H9 (cell line): ENCODE measurements around the gene GPC6. TPM values are rescaled to one million over a fixed set of nuclear protein-coding genes. Genes with fewer than 3 reads are reported as not detected.

Experiments
- DNase-seq: peaks from one replicate; pipeline ENCODE4 v3.0.0-alpha.2; 2017
- H2AFZ ChIP-seq: one replicate; pipeline ENCODE4 v1.6.1; 2013; ENCODE audit warnings: mild to moderate bottlenecking, low read length, control low read depth, moderate library complexity
- H2AK5ac ChIP-seq: 2 replicates; pipeline ENCODE4 v1.6.1; 2013; ENCODE audit warnings: low read length, control low read depth, mixed read lengths; ENCODE audit not compliant: insufficient read length
- H2BK120ac ChIP-seq: one replicate; pipeline ENCODE4 v1.6.1; 2013; ENCODE audit warnings: low read depth, mild to moderate bottlenecking, low read length, control low read depth, inconsistent platforms; ENCODE audit not compliant: poor library complexity, severe bottlenecking
- H2BK12ac ChIP-seq: 2 replicates; pipeline ENCODE4 v1.6.1; 2013; ENCODE audit warnings: low read length, control low read depth, mixed read lengths, low read depth; ENCODE audit not compliant: insufficient read length
- H2BK15ac ChIP-seq: 2 replicates; pipeline ENCODE4 v1.6.1; 2013; ENCODE audit warnings: low read depth, low read length, control low read depth
- H2BK20ac ChIP-seq: one replicate; pipeline ENCODE4 v1.6.1; 2013; ENCODE audit warnings: low read depth, mild to moderate bottlenecking, low read length, control low read depth, inconsistent platforms; ENCODE audit not compliant: poor library complexity, severe bottlenecking
- H2BK5ac ChIP-seq: 2 replicates; pipeline ENCODE4 v1.6.1; 2013; ENCODE audit warnings: low read length, control low read depth, mixed read lengths; ENCODE audit not compliant: insufficient read length
- H3K14ac ChIP-seq: 2 replicates; pipeline ENCODE4 v1.6.1; 2013; ENCODE audit warnings: low read length, control low read depth; ENCODE audit not compliant: insufficient read depth
- H3K18ac ChIP-seq: 2 replicates; pipeline ENCODE4 v1.6.1; 2013; ENCODE audit warnings: low read depth, mild to moderate bottlenecking, mixed read lengths, low read length, control low read depth; ENCODE audit not compliant: insufficient read length
- H3K23ac ChIP-seq: 2 replicates; pipeline ENCODE4 v1.6.1; 2013; ENCODE audit warnings: low read length, control low read depth, mixed read lengths, low read depth; ENCODE audit not compliant: insufficient read length
- H3K23me2 ChIP-seq: 2 replicates; pipeline ENCODE4 v1.6.1; 2013; ENCODE audit warnings: low read depth, mild to moderate bottlenecking, mixed read lengths, low read length, control low read depth; ENCODE audit not compliant: insufficient read length, poor library complexity, severe bottlenecking
- H3K27ac ChIP-seq: 2 replicates; pipeline ENCODE4 v1.5.1; 2013; ENCODE audit warnings: low read length, control low read depth, mixed read lengths, low read depth; ENCODE audit not compliant: insufficient read length
- H3K27me3 ChIP-seq: 2 replicates; pipeline ENCODE4 v1.6.1; 2013; ENCODE audit warnings: low read length, control low read depth, inconsistent platforms; ENCODE audit not compliant: insufficient read depth
- H3K4ac ChIP-seq: 2 replicates; pipeline ENCODE4 v1.6.1; 2013; ENCODE audit warnings: low read depth, mild to moderate bottlenecking, control low read depth, inconsistent platforms, low read length, moderate library complexity
- H3K4me1 ChIP-seq: 2 replicates; pipeline ENCODE4 v1.6.1; 2013; ENCODE audit warnings: low read length, control low read depth, inconsistent platforms; ENCODE audit not compliant: insufficient read depth
- H3K4me2 ChIP-seq: 2 replicates; pipeline ENCODE4 v1.6.1; 2013; ENCODE audit warnings: low read length, control low read depth, mixed read lengths; ENCODE audit not compliant: insufficient read length, insufficient read depth
- H3K56ac ChIP-seq: 2 replicates; pipeline ENCODE4 v1.6.1; 2013; ENCODE audit warnings: low read depth, mild to moderate bottlenecking, mixed read lengths, low read length, control low read depth; ENCODE audit not compliant: insufficient read length
- H3K79me1 ChIP-seq: 2 replicates; pipeline ENCODE4 v1.6.1; 2013; ENCODE audit warnings: low read depth, mild to moderate bottlenecking, moderate library complexity, low read length, control low read depth, inconsistent platforms; ENCODE audit not compliant: insufficient read depth, poor library complexity, severe bottlenecking
- H3K79me2 ChIP-seq: 2 replicates; pipeline ENCODE4 v1.6.1; 2013; ENCODE audit warnings: low read length, control low read depth, inconsistent platforms; ENCODE audit not compliant: insufficient read depth
- H3K9ac ChIP-seq: 2 replicates; pipeline ENCODE4 v1.6.1; 2013; ENCODE audit warnings: low read length, control low read depth, mixed read lengths; ENCODE audit not compliant: insufficient read length; ENCODE audit errors: extremely low read depth
- H3K9me3 ChIP-seq: one replicate; pipeline ENCODE4 v1.6.1; 2013; ENCODE audit warnings: low read depth, low read length, inconsistent platforms; ENCODE audit not compliant: control insufficient read depth
- H3T11ph ChIP-seq: one replicate; pipeline ENCODE4 v1.6.1; 2013; ENCODE audit warnings: mild to moderate bottlenecking, low read length, control low read depth, inconsistent platforms
- H4K20me1 ChIP-seq: one replicate; pipeline ENCODE4 v1.6.1; 2013; ENCODE audit not compliant: control insufficient read depth, insufficient read length, insufficient read depth
- H4K5ac ChIP-seq: 2 replicates; pipeline ENCODE4 v1.6.1; 2013; ENCODE audit warnings: low read depth, mild to moderate bottlenecking, mixed read lengths, low read length, control low read depth; ENCODE audit not compliant: insufficient read length
- H4K8ac ChIP-seq: replicated peaks from 2 replicates; pipeline ENCODE4 v1.6.1; 2013; ENCODE audit warnings: low read length, control low read depth, mixed read lengths, low read depth; ENCODE audit not compliant: insufficient read length
- H4K91ac ChIP-seq: 2 replicates; pipeline ENCODE4 v1.6.1; 2013; ENCODE audit warnings: low read depth, mild to moderate bottlenecking, moderate library complexity, mixed read lengths, low read length, control low read depth; ENCODE audit not compliant: insufficient read length
- H3K27ac Mint-ChIP-seq, 3 experiments: 2 replicates in 2 of 3; 3 replicates in 1 of 3; pipeline ENCODE4 v1.8.0; 2020 to 2021; ENCODE audit warnings: mixed read lengths in 3 of 3, mild to moderate bottlenecking in 1 of 3, moderate library complexity in 1 of 3
- H3K27me3 Mint-ChIP-seq: 2 replicates; pipeline ENCODE4 v1.8.0; 2021; ENCODE audit warnings: low read depth, mild to moderate bottlenecking, moderate library complexity, mixed read lengths
- H3K36me3 Mint-ChIP-seq, 3 experiments: 2 replicates in 2 of 3; 3 replicates in 1 of 3; pipeline ENCODE4 v1.8.0; 2020 to 2021; ENCODE audit warnings: low read depth in 3 of 3, mixed read lengths in 3 of 3; ENCODE audit not compliant: insufficient read depth in 1 of 3
- H3K4me1 Mint-ChIP-seq, 2 experiments: 2 replicates each; pipeline ENCODE4 v1.8.0; 2020; ENCODE audit warnings: mixed read lengths in 2 of 2
- H3K4me3 Mint-ChIP-seq, 2 experiments: 2 replicates in 1 of 2; 3 replicates in 1 of 2; pipeline ENCODE4 v1.8.0; 2020 to 2021; ENCODE audit warnings: mild to moderate bottlenecking in 2 of 2, mixed read lengths in 2 of 2, moderate library complexity in 1 of 2
- H3K9me3 Mint-ChIP-seq, 2 experiments: 2 replicates in 1 of 2; 3 replicates in 1 of 2; pipeline ENCODE4 v1.8.0; 2020; ENCODE audit warnings: mild to moderate bottlenecking in 2 of 2, mixed read lengths in 2 of 2, moderate library complexity in 1 of 2
- CTCF ChIP-seq: fragments of 200-600 bp; sonication (generic); conservative IDR thresholded peaks from 3 replicates; pipeline ENCODE4 v1.8.0; 2021; ENCODE audit warnings: antibody characterized with exemption, mild to moderate bottlenecking
- WGBS: extraction: QIAGEN DNeasy Blood & Tissue Kit; methylation state at CpG from one replicate; pipeline ENCODE4 v1.1.7; 2013; ENCODE audit warnings: missing lambda C conversion rate, low lambda C conversion rate, mixed read lengths; ENCODE audit not compliant: insufficient read length; ENCODE audit errors: extremely low coverage; 5-methylcytosine and 5-hydroxymethylcytosine counted together
- total RNA-seq: library from RNA; stranded (reverse); gene quantifications from 2 replicates; pipeline ENCODE4 v1.2.1, GENCODE V29; 2021

Gene GPC6
- total RNA-seq, 1 experiment from 2014 or later: 15.6 TPM

- Histone ChIP-seq H3K4ac (no peak overlapping the region), H3K14ac (no peak overlapping the region), H3K56ac (no peak overlapping the region), H3K27me3 (no peaks in the 10 kb centered on the region), H2BK12ac (no peak overlapping the region), H2BK15ac (no peak overlapping the region), H3K4me1 (0 out of 2 replicates have a peak, but pooled peaks cover 3% of the 10 kb centered on the region), H3K9ac (no peak overlapping the region), H3K18ac (no peak overlapping the region), H2BK20ac (no peak overlapping the region), H3K23ac (no peak overlapping the region), H4K5ac (no peak overlapping the region), H4K20me1 (peaks cover 3% of the 10 kb centered on the region), H4K8ac (no peak overlapping the region), H3K23me2 (no peaks in the 10 kb centered on the region), H2BK120ac (no peak overlapping the region), H2AK5ac (no peak overlapping the region), H3T11ph (no peak overlapping the region), H3K27ac (no peak overlapping the region), H3K79me1 (no peaks in the 10 kb centered on the region), H3K9me3 (no peaks in the 10 kb centered on the region), H4K91ac (no peak overlapping the region), H2AFZ (no peak overlapping the region), H3K79me2 (no peaks in the 10 kb centered on the region), H2BK5ac (no peak overlapping the region), H3K4me2 (no peak overlapping the region)
- H3K4me3 Mint-ChIP-seq: no peak overlapping the region
- no peak overlapping the region for H3K27ac Mint-ChIP-seq
- H3K9me3 Mint-ChIP-seq: no peaks in the 10 kb centered on the region; a peak in 1 of 5 replicates
- no peaks in the 10 kb centered on the region for H3K27me3 Mint-ChIP-seq
- no peak for TF ChIP-seq CTCF
- WGBS: no CpG with 5 or more reads among the region's 3 CpGs
- no peak for DNase-seq
- peaks cover 0 to under 1% (median 0%) of the 10 kb centered on the region in 3 experiments; a peak in 3 of 7 replicates for H3K36me3 Mint-ChIP-seq
- H3K4me1 Mint-ChIP-seq: peaks cover 8% of the 10 kb centered on the region in 2 experiments
Observed at GRCh38 chr13:93723316-93723715, 496.7 kb downstream of the GPC6 start.
